ENCODE results near the gene SPIN2A. TPM values are rescaled to one million over a fixed set of nuclear protein-coding genes. Genes with fewer than 3 reads are reported as not detected.
"Not testable (repeated sequence)": the region's sequence is repeated elsewhere in the genome, so short reads cannot be mapped to it uniquely, and the experiment has no call there.

The SPIN2A gene
- total and polyA plus RNA-seq, 10 of the 15 experiments (the other 5 are each of a cell fraction or from before 2014, with no cell fraction given), result 0.09 to 0.45 (median 0.34) TPM; not detected in 1

DNA sequence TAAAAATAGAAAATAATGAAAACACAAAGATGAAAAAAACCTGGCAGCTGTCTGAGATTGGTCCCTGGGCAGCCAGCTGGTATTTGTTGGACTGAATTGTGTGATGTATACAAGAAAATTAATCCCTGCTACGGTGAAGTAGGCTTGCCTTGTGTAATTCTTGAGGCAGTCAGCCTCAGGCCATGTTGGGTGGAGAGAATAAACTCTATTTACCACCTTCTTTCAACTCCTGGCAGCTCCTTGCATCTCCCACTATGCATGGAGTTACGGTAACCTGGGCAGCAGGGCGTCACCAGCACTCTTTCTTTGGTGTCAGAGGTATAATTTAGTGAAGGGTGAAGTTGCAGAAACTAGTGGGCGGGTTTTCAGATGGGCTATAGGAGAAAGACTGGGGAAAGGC, 3.5 kb downstream of the SPIN2A start:
- ChIA-PET RAD21 (ENCODE audit: unreplicated experiment) (no interaction called here), CTCF (no interaction called here), POLR2A (no interaction called here), SMC1A (ENCODE audit: uncharacterized antibody, unreplicated experiment) (no interaction called here)
- Histone ChIP-seq H3K9me3 (replicated peaks; ENCODE audit: control insufficient read depth, insufficient read depth, low read length) (no peaks in the 10 kb centered on the region), H3K79me2 (ENCODE audit: control insufficient read depth, insufficient read depth, low read length) (no peaks in the 10 kb centered on the region), H3K36me3 (ENCODE audit: control insufficient read depth in 2 of 2, insufficient read depth in 2 of 2, low read length in 1 of 2) (no peaks in the 10 kb centered on the region), H2AFZ (ENCODE audit: control insufficient read depth, low read depth, low read length) (no peak overlapping the region), H3K4me2 (ENCODE audit: control insufficient read depth, insufficient read depth) (no peak overlapping the region), H3K4me3 (no peak overlapping the region), H4K20me1 (ENCODE audit: control insufficient read depth, insufficient read depth) (no peaks in the 10 kb centered on the region), H3K9ac (ENCODE audit: control insufficient read depth, insufficient read depth, low read length) (no peak overlapping the region), H3K27me3 (replicated peaks in 1 of 2; ENCODE audit: control insufficient read depth in 2 of 2, insufficient read depth in 2 of 2, low read length in 1 of 2) (no peaks in the 10 kb centered on the region), H3K4me1 (ENCODE audit: control insufficient read depth, insufficient read depth, low read length) (no peaks in the 10 kb centered on the region), H3K27ac (ENCODE audit: control insufficient read depth, insufficient read depth) (no peak overlapping the region)
- no peak for FAIRE-seq
- ATAC-seq, result no peak
- in situ Hi-C loops (cut with MboI) (loop anchor here (25.0 kb wide), 2 partner anchors 146 to 571 kb away; partner anchors contain the start of genes SPIN3 and UBQLN2), intact Hi-C loops (cut with micrococcal nuclease; ENCODE audit: unreplicated experiment) (no loop called here)
- WGBS (ENCODE audit: insufficient coverage, insufficient replicate concordance, low lambda C conversion rate, missing lambda C conversion rate), result 32% methylated on average over 4 of the region's 4 CpGs
- TF ChIP-seq MTA2 (IDR thresholded peaks at IDR 0.05; ENCODE audit: low read depth), result no peak
- no peak for TF ChIP-seq SPI1 (IDR thresholded peaks at IDR 0.05; ENCODE audit: borderline replicate concordance, insufficient read depth, low read depth, low read length)
- no peak for TF ChIP-seq ZBED1 (IDR thresholded peaks at IDR 0.05; ENCODE audit: borderline replicate concordance)
- TF ChIP-seq BMI1 (IDR thresholded peaks at IDR 0.05; ENCODE audit: borderline replicate concordance), result no peak
- no peak for TF ChIP-seq JUNB (IDR thresholded peaks at IDR 0.05)
- TF ChIP-seq NFXL1 (IDR thresholded peaks at IDR 0.05; ENCODE audit: borderline replicate concordance), result no peak
- no peak for TF ChIP-seq YY1 (IDR thresholded peaks at IDR 0.05; ENCODE audit: low read depth, low read length)
- no peak for TF ChIP-seq ESRRA (IDR thresholded peaks at IDR 0.05; ENCODE audit: low read length)
- no peak for TF ChIP-seq NFIC (IDR thresholded peaks at IDR 0.05; ENCODE audit: low read depth, low read length)
- no peak for TF ChIP-seq SREBF2 (IDR thresholded peaks at IDR 0.05; ENCODE audit: low read length)
- TF ChIP-seq, protein P1, sequence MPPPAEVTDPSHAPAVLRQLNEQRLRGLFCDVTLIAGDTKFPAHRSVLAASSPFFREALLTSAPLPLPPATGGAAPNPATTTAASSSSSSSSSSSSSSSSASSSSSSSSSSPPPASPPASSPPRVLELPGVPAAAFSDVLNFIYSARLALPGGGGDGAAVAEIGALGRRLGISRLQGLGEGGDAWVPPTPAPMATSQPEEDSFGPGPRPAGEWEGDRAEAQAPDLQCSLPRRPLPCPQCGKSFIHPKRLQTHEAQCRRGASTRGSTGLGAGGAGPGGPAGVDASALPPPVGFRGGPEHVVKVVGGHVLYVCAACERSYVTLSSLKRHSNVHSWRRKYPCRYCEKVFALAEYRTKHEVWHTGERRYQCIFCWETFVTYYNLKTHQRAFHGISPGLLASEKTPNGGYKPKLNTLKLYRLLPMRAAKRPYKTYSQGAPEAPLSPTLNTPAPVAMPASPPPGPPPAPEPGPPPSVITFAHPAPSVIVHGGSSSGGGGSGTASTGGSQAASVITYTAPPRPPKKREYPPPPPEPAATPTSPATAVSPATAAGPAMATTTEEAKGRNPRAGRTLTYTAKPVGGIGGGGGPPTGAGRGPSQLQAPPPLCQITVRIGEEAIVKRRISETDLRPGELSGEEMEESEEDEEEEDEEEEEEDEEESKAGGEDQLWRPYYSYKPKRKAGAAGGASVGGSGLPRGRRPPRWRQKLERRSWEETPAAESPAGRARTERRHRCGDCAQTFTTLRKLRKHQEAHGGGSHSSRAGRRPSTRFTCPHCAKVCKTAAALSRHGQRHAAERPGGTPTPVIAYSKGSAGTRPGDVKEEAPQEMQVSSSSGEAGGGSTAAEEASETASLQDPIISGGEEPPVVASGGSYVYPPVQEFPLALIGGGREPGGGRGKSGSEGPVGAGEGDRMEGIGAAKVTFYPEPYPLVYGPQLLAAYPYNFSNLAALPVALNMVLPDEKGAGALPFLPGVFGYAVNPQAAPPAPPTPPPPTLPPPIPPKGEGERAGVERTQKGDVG (CRISPR knock-in tag; IDR thresholded peaks at IDR 0.05), result no peak
- TF ChIP-seq WRNIP1 (IDR thresholded peaks at IDR 0.05; ENCODE audit: borderline replicate concordance, low read depth, low read length), result no peak
- no peak for TF ChIP-seq ZNF274 (IDR thresholded peaks at IDR 0.05; ENCODE audit: insufficient read depth, insufficient read length)
- TF ChIP-seq NFYA (IDR thresholded peaks at IDR 0.05; ENCODE audit: borderline replicate concordance, low read depth, low read length), result no peak
- TF ChIP-seq CREM (IDR thresholded peaks at IDR 0.05; ENCODE audit: low read depth), result no peak
- TF ChIP-seq NR2C2 (IDR thresholded peaks at IDR 0.05; ENCODE audit: borderline replicate concordance, control insufficient read depth, insufficient read length, low read depth), result no peak
- BruUV-seq (replicated peaks), result no TSS peak
- no peak for DNase-seq (ENCODE audit: low read depth, low spot score)

DNA sequence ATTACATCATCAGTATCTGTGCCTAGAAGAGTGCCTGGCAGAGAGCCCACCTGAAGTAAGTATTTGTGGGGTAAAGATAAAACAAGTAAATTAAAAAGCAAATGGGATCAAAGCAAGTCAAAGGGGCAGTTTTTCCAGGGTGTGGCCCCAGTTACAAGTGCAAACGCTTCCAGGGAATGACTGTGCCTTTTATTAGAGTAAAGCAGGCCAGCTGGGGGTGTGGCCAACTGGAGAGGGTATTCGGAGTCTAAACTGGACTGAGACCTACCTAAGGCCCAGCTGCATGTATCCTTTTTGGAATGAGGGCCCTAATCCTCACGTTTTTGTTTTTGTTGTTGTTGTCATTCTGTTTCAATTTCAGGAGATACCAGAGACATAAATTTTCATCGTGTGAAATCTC, 3.9 kb downstream of the SPIN2A start:
- RAD21 ChIA-PET (ENCODE audit: unreplicated experiment); H3K79me2 ChIP-seq (ENCODE audit: control insufficient read depth, insufficient read depth, low read length); H2AFZ ChIP-seq (ENCODE audit: control insufficient read depth, low read depth, low read length); H3K4me3 ChIP-seq; ATAC-seq; H4K20me1 ChIP-seq (ENCODE audit: control insufficient read depth, insufficient read depth); H3K4me1 ChIP-seq (ENCODE audit: control insufficient read depth, insufficient read depth, low read length); DNase-seq (ENCODE audit: low read depth, low spot score); H3K9me3 ChIP-seq (replicated peaks; ENCODE audit: control insufficient read depth, insufficient read depth, low read length); H3K9ac ChIP-seq (ENCODE audit: control insufficient read depth, insufficient read depth, low read length); SMC1A ChIA-PET (ENCODE audit: uncharacterized antibody, unreplicated experiment); CTCF ChIA-PET; H3K36me3 ChIP-seq (ENCODE audit: control insufficient read depth in 2 of 2, insufficient read depth in 2 of 2, low read length in 1 of 2); H3K27ac ChIP-seq (ENCODE audit: control insufficient read depth, insufficient read depth); BruUV-seq (replicated peaks); FAIRE-seq; H3K4me2 ChIP-seq (ENCODE audit: control insufficient read depth, insufficient read depth); H3K27me3 ChIP-seq (replicated peaks in 1 of 2; ENCODE audit: control insufficient read depth in 2 of 2, insufficient read depth in 2 of 2, low read length in 1 of 2); intact Hi-C loops (cut with micrococcal nuclease; ENCODE audit: unreplicated experiment); POLR2A ChIA-PET: not testable (repeated sequence)
- in situ Hi-C loops (cut with MboI), result loop anchor here (25.0 kb wide), 2 partner anchors 146 to 571 kb away; partner anchors contain the start of genes SPIN3 and UBQLN2
- 36% methylated on average over 4 of the region's 4 CpGs for WGBS (ENCODE audit: insufficient coverage, insufficient replicate concordance, low lambda C conversion rate, missing lambda C conversion rate)

All from GM12878 (cell line).